Stimulated activated naive B cell treated with anti-CD40 and anti-IgM and Interleukin-4, amounts not matched to agents 10 μg/mL and 1 μg/mL and 100 μg/mL, for 72 hours (primary cell): Measurements from ENCODE around the gene USP37.
A peak's percentile ranks its signal among the peaks of the same experiment; 100 is the strongest.

Experiments used
- ATAC-seq, 2 donors: fragments of 150-1000 bp; cut with Tn5 transposase; replicated peaks; 2 replicates each; pipeline ENCODE4 v1.10.0; 2021; ENCODE audit warnings: moderate library complexity in 1 of 2
- DNase-seq: peaks from one replicate; pipeline ENCODE4 v3.0.0; 2021
- H3K27ac Mint-ChIP-seq: one replicate; pipeline ENCODE4 v1.8.0; 2022; ENCODE audit warnings: mild to moderate bottlenecking, mixed read lengths
- H3K27me3 Mint-ChIP-seq, 2 donors: one replicate each; pipeline ENCODE4 v1.8.0; 2022; ENCODE audit warnings: mixed read lengths in 2 of 2
- H3K36me3 Mint-ChIP-seq, 2 donors: one replicate each; pipeline ENCODE4 v1.8.0; 2022; ENCODE audit warnings: mixed read lengths in 2 of 2, mild to moderate bottlenecking in 1 of 2
- H3K4me1 Mint-ChIP-seq, 2 donors: one replicate each; pipeline ENCODE4 v1.8.0; 2022; ENCODE audit warnings: mixed read lengths in 2 of 2, mild to moderate bottlenecking in 1 of 2
- H3K4me3 Mint-ChIP-seq, 2 donors: one replicate each; pipeline ENCODE4 v1.8.0; 2022; ENCODE audit warnings: mild to moderate bottlenecking in 2 of 2, mixed read lengths in 2 of 2, moderate library complexity in 1 of 2
- H3K9me3 Mint-ChIP-seq, 2 donors: one replicate each; pipeline ENCODE4 v1.8.0; 2022; ENCODE audit warnings: mixed read lengths in 2 of 2, mild to moderate bottlenecking in 1 of 2

USP37 gene, protein sequence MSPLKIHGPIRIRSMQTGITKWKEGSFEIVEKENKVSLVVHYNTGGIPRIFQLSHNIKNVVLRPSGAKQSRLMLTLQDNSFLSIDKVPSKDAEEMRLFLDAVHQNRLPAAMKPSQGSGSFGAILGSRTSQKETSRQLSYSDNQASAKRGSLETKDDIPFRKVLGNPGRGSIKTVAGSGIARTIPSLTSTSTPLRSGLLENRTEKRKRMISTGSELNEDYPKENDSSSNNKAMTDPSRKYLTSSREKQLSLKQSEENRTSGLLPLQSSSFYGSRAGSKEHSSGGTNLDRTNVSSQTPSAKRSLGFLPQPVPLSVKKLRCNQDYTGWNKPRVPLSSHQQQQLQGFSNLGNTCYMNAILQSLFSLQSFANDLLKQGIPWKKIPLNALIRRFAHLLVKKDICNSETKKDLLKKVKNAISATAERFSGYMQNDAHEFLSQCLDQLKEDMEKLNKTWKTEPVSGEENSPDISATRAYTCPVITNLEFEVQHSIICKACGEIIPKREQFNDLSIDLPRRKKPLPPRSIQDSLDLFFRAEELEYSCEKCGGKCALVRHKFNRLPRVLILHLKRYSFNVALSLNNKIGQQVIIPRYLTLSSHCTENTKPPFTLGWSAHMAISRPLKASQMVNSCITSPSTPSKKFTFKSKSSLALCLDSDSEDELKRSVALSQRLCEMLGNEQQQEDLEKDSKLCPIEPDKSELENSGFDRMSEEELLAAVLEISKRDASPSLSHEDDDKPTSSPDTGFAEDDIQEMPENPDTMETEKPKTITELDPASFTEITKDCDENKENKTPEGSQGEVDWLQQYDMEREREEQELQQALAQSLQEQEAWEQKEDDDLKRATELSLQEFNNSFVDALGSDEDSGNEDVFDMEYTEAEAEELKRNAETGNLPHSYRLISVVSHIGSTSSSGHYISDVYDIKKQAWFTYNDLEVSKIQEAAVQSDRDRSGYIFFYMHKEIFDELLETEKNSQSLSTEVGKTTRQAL

DNA sequence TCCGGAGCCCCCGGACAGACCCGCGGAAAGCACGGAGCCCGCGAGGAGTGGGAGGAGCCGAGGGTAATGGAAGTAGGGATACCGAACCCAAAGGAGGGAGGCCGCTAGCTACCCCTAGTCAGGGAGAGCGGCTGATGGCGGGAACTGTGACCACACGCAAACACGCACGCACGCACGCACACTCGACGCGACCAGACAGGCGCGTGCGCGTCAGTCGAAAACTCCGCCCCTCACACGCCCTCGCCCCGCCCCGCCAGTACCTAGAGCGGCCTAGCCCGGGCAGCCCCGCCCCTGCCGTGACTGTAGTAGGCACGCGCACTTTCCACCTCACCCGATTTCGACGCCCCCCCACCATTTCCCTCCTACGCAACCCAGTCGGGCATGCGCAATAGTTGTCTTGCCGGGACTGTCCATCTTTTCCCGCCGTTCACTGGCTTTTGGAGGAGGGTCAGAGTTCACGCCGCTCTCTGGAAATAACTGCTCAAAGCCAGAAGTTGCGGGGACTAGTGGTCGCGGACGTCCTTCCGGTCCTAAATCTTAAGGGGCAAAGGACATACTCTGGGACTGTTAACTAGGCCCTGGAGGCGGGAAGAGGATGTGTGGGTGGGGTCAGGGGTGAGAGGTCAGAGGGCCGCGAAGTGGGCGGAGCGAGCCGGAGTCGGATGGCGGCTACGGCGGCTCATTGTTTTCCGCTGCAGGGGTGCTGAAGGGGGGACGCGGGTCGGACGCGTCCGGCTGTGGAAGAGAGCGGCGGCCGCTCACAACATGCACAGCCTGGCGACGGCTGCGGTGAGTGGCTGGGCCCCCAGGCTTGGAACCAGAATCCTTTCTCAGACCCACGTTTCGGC lies at the start of gene USP37, which contains the start of gene CNOT9:
Gene USP37, minus strand, starts transcription at position 162 of the 848 bp plus-strand sequence. CDS start 9,698 bp downstream, outside the sequence.
Gene CNOT9, plus strand, starts transcription at position 650 of the 848 bp plus-strand sequence. Its CDS starts 116 bp downstream, at position 766.
- ATAC-seq (peak; percentile 84 to 89), DNase-seq (peak; percentile 100)
- Mint-ChIP-seq H3K27ac (peak within 1 kb of the TSS; percentile 100), H3K4me3 (peak within 1 kb of the TSS; percentile 88 to 96), H3K36me3 (peaks cover 23 to 41% of the 10 kb centered on the region in 2 donors), H3K27me3 (no peaks in the 10 kb centered on the region), H3K4me1 (peaks cover 29 to 54% of the 10 kb centered on the region in 2 donors), H3K9me3 (no peaks in the 10 kb centered on the region)

DNA sequence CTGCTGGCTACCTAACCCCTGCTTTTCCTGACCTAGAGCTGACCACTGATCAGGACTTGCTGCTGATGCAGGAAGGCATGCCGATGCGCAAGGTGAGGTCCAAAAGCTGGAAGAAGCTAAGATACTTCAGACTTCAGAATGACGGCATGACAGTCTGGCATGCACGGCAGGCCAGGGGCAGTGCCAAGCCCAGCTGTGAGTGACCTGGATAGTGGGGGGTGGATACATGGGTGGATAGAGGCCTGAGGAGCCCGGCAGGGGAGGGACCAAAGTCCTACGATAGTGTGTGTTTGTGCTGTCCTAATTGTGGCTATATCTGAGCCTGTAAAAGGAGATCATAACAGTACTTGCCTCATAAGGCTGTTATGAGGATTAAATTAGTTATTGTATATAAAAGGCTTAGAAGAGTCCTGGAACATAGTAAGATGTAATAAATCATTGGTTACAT lies 47.7 kb upstream of the USP37 start:
- ATAC-seq: no peak
- no peaks in the 10 kb centered on the region for H3K4me1 Mint-ChIP-seq
- H3K27me3 Mint-ChIP-seq: peaks cover 0 to 4% of the 10 kb centered on the region in 2 donors
- H3K27ac Mint-ChIP-seq: no peak overlapping the region
- H3K9me3 Mint-ChIP-seq: no peaks in the 10 kb centered on the region
- DNase-seq: no peak
- H3K36me3 Mint-ChIP-seq: no peaks in the 10 kb centered on the region
- no peak overlapping the region for H3K4me3 Mint-ChIP-seq

DNA sequence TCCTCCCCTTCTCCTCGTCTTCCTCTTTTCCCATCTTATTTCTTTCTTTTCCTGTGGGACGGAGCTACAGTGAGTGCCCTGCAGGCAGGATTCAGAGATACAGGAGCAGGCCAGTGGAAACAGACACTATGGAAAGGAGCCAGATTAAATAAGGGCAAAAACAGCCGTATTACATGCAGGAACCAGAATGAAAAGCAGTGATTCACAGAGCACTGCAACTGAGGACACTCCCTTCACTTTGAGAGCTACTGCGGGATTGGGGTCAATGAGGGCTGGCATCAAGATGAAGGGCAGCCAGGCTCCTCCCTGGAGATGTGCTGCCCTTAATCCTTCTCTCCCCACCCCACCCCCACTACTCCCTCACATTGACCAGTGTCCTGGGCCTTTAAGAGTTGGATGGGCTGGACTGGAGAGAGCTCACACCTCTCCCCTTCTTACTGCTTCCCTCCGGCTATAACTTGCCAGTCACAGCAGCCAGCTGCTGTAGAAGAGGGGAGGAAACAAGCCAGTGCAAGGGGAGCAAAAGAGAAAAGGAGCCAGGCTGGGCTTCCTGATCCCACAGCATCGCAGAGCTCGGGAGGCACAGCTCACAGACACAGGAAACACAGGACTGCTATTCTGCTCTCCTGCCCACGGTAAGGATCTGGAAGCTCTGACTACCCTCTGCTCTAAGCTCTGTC lies 39.4 kb upstream of the USP37 start, which contains the start of gene PLCD4:
Gene PLCD4, plus strand, starts transcription at position 464 of the 680 bp plus-strand sequence. CDS start 7,841 bp downstream, outside the sequence.
- DNase-seq: no peak
- H3K4me3 Mint-ChIP-seq: no peak within 1 kb of the TSS
- peaks cover 12 to 15% of the 10 kb centered on the region in 2 donors for H3K27me3 Mint-ChIP-seq
- H3K27ac Mint-ChIP-seq: no peak within 1 kb of the TSS
- no peaks in the 10 kb centered on the region for H3K9me3 Mint-ChIP-seq
- ATAC-seq: no peak
- no peaks in the 10 kb centered on the region for H3K36me3 Mint-ChIP-seq
- no peaks in the 10 kb centered on the region for H3K4me1 Mint-ChIP-seq

DNA sequence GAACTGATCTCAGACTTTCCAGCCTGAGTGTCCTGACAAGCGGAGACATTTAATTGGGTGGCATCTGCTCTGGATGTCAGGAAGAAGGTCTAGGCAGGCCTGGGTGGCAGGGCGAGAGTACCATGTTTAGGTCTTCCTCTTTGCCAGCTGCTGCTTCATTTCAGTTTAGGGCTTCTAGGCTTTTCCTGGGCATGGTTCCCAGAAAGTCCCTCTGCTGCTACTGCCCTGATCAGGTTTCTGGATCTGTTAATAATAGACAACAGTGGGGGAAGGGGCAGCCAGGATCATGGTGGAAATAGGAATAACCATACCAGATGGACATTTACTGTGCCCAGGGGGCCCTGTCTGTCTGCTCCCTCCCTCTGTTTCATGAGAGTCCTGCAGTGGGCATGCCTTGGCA lies 37.3 kb upstream of the USP37 start:
- no peaks in the 10 kb centered on the region for H3K36me3 Mint-ChIP-seq
- no peak overlapping the region for H3K27ac Mint-ChIP-seq
- H3K4me3 Mint-ChIP-seq: no peak overlapping the region
- DNase-seq: no peak
- peaks cover 0 to under 1% of the 10 kb centered on the region in 2 donors for H3K4me1 Mint-ChIP-seq
- no peak for ATAC-seq
- H3K27me3 Mint-ChIP-seq: peaks cover 10 to 12% of the 10 kb centered on the region in 2 donors
- H3K9me3 Mint-ChIP-seq: no peaks in the 10 kb centered on the region

DNA sequence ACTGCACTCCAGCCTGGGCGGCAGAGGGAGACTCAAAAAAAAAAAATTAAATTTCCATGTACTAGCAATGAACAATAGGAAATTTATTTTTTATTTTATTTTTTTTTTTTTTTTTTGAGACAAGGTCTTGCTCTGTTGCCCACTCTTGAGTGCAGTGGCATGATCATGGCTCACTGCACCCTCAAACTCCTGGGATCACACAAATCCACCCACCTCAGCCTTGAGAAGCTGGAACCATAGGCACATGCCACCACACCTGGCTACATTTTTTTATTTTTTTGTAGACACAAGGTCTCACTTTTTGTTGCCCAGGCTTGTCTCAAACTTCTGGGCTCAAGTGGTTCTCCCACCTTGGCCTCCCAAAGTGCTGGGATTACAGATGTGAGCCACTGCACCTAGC lies 17.4 kb upstream of the USP37 start:
- peaks cover 0 to 12% of the 10 kb centered on the region in 2 donors for H3K4me1 Mint-ChIP-seq
- no peak overlapping the region for H3K4me3 Mint-ChIP-seq
- H3K27ac Mint-ChIP-seq: no peak overlapping the region
- ATAC-seq (no peak), DNase-seq (no peak)
- H3K9me3 Mint-ChIP-seq: no peaks in the 10 kb centered on the region
- H3K36me3 Mint-ChIP-seq: peaks cover 32 to 49% of the 10 kb centered on the region in 2 donors
- H3K27me3 Mint-ChIP-seq: no peaks in the 10 kb centered on the region

- H3K27me3 Mint-ChIP-seq: no peaks in the 10 kb centered on the region
- ATAC-seq (no peak), DNase-seq (no peak)
- peaks cover 0 to 12% of the 10 kb centered on the region in 2 donors for H3K4me1 Mint-ChIP-seq
- H3K36me3 Mint-ChIP-seq: peaks cover 27 to 44% of the 10 kb centered on the region in 2 donors
- no peaks in the 10 kb centered on the region for H3K9me3 Mint-ChIP-seq
- no peak overlapping the region for H3K4me3 Mint-ChIP-seq
- no peak overlapping the region for H3K27ac Mint-ChIP-seq
Observed at GRCh38 chr2:218583983-218584850, 16.1 kb upstream of the USP37 start.

DNA sequence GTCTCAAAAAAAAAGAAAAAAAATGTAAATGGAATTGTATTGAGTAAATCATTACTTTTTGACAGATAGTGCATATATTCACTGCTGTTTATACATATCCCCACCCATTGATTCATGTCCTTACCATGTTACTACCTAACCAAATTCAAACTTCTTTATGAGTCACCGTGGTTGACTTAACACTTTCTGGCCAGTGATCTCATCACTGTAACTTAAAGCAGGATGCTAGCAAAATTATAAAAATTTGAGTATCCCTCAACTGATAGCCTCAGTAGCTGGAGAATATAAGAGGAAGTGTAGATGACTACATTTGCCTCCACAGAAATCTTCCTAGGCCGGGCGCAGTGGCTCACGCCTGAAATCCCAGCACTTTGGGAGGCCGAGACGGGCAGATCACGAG lies 13.9 kb upstream of the USP37 start:
- peaks cover 32 to 51% of the 10 kb centered on the region in 2 donors for H3K36me3 Mint-ChIP-seq
- ATAC-seq (peak; percentile 60 to 74), DNase-seq (no peak)
- no peaks in the 10 kb centered on the region for H3K9me3 Mint-ChIP-seq
- H3K4me3 Mint-ChIP-seq: no peak overlapping the region
- H3K4me1 Mint-ChIP-seq: peaks cover 6 to 26% of the 10 kb centered on the region in 2 donors
- no peak overlapping the region for H3K27ac Mint-ChIP-seq
- no peaks in the 10 kb centered on the region for H3K27me3 Mint-ChIP-seq

- peaks cover 19 to 41% of the 10 kb centered on the region in 2 donors for H3K36me3 Mint-ChIP-seq
- H3K27ac Mint-ChIP-seq: no peak overlapping the region
- peaks cover 6 to 22% of the 10 kb centered on the region in 2 donors for H3K4me1 Mint-ChIP-seq
- no peak overlapping the region for H3K4me3 Mint-ChIP-seq
- DNase-seq: no peak
- H3K9me3 Mint-ChIP-seq: no peaks in the 10 kb centered on the region
- H3K27me3 Mint-ChIP-seq: no peaks in the 10 kb centered on the region
- no peak for ATAC-seq
Observed at GRCh38 chr2:218578272-218578877, 10.2 kb upstream of the USP37 start.

DNA sequence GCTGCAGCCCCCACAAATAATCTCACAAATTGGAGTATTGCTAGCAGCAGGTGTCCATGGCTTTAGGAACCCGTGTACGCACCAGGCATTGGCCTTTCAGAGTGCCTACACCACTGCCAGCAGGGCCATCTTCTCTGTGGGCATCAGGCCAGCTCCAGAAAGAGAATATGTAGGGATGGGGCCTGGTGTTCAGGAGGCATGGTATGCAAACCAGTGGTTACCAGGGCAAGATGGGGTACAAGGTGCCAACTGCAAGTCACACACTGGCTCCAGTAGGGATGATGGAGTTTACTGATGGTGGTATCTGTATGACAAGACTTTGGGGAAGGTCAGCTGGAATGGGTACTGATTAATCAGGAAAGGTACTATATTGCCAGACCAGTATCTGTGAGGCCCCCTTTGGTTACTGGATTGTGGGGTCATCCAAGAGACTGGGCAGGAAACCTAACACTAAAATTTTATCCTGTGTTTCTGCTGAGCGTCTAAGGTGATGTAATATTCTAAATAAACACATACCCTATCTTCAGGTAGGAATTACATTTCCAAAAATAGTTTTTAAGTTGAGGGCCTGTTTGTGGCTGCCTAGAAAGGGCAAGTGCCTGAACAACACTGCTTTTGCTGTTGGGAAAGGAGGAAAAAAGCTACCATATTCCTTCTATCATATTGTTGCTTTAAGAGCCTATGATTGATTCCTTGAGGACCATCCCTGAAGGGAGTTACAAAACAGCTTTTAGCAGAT lies 9.5 kb upstream of the USP37 start:
- DNase-seq: no peak
- no peak for ATAC-seq
- Mint-ChIP-seq H3K4me3 (no peak overlapping the region), H3K4me1 (peaks cover 7 to 18% of the 10 kb centered on the region in 2 donors), H3K27me3 (no peaks in the 10 kb centered on the region), H3K36me3 (peaks cover 13 to 35% of the 10 kb centered on the region in 2 donors), H3K27ac (no peak overlapping the region), H3K9me3 (no peaks in the 10 kb centered on the region)

- ATAC-seq: no peak
- no peaks in the 10 kb centered on the region for H3K9me3 Mint-ChIP-seq
- DNase-seq: no peak
- no peak overlapping the region for H3K27ac Mint-ChIP-seq
- no peaks in the 10 kb centered on the region for H3K27me3 Mint-ChIP-seq
- H3K36me3 Mint-ChIP-seq: peaks cover 13 to 35% of the 10 kb centered on the region in 2 donors
- peaks cover 8 to 20% of the 10 kb centered on the region in 2 donors for H3K4me1 Mint-ChIP-seq
- H3K4me3 Mint-ChIP-seq: no peak overlapping the region
Observed at GRCh38 chr2:218576854-218577253, 8.7 kb upstream of the USP37 start.

- H3K4me1 Mint-ChIP-seq: peaks cover 27 to 43% of the 10 kb centered on the region in 2 donors
- peaks cover 17 to 32% of the 10 kb centered on the region in 2 donors for H3K36me3 Mint-ChIP-seq
- peak overlapping the region; percentile 33 for H3K27ac Mint-ChIP-seq
- H3K9me3 Mint-ChIP-seq: no peaks in the 10 kb centered on the region
- DNase-seq (no peak), ATAC-seq (no peak)
- peak overlapping the region; percentile 88 to 96 for H3K4me3 Mint-ChIP-seq
- no peaks in the 10 kb centered on the region for H3K27me3 Mint-ChIP-seq
Observed at GRCh38 chr2:218570850-218571249, 2.7 kb upstream of the USP37 start.
